GM18861 (cell line): ENCODE data around the gene AP1G1.
A peak's percentile ranks its signal among the peaks of the same experiment; 100 is the strongest.

Source experiments
- ATAC-seq: cut with Tn5 transposase; IDR thresholded peaks from one replicate; pipeline ENCODE4 v1.9.1; 2021; ENCODE audit not compliant: unreplicated experiment

AP1G1 gene

GRCh38 chr16:71761097-71761496 is 47.5 kb downstream of the AP1G1 start:
- no peak for ATAC-seq

DNA sequence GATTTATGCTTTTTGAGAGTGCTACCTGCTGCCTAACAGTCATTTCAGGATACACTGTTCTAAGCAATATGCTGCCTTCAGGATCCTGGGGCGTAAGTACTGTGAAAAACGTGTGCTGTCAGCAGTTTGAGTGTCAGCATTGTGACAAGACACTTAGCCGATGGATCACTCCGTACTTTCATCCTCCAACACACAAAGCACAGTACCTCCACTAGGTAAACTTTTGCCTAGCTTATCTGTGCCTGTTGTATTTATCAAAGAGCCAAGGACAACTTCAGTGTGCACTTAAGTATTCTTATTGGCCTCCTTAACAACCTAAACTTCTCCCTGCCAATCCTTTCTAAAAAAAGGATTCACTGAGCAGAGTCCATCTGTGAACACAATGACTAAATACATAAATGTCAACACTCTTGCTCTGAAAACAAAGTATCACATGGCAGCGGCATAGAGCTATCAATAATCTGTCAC is 50.3 kb downstream of the AP1G1 start:
- ATAC-seq = no peak

- ATAC-seq = no peak
Measured at GRCh38 chr16:71754652-71755051, 54.0 kb downstream of the AP1G1 start.

DNA sequence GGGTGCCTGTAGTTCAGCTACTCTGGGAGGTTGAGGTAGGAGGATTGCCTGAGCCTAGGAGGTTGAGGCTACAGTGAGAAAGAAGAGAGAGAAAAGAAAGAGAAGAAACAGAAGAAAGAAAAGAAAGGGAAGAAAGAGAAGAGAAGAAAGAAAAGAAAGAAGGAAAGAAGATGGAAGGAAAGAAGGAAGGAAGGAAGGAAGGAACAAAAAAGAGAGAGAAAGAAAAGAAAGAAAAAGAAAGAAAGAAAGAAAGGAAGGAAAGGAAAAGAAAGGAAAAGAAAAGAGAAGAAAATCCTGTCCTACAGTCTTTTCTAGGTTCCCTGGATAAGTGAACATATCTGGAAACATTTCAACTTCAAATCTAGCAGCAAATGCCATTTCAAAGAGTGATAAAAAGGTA is 54.5 kb downstream of the AP1G1 start:
- no peak for ATAC-seq

DNA sequence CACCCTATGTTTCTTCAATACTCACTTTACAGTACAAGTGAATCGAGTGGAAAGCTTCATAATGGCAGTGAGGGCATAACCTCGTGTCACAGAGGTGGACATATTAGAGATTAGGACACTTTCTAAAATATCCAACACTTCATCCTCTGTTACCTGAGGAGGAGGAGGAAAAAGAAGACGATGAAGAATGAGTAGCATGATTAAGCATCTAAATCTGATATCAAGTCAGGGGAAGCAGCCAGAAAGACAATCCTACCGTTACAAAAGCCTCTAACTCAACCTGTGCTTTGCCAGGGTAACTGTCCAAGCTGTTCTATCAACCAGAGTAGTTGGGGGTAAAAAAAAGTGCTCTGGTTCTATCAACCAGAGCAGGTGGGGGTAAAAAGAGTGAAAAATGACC is 60.4 kb downstream of the AP1G1 start:
- ATAC-seq = no peak

- ATAC-seq = no peak
Measured at GRCh38 chr16:71746442-71747046, 62.1 kb downstream of the AP1G1 start.

DNA sequence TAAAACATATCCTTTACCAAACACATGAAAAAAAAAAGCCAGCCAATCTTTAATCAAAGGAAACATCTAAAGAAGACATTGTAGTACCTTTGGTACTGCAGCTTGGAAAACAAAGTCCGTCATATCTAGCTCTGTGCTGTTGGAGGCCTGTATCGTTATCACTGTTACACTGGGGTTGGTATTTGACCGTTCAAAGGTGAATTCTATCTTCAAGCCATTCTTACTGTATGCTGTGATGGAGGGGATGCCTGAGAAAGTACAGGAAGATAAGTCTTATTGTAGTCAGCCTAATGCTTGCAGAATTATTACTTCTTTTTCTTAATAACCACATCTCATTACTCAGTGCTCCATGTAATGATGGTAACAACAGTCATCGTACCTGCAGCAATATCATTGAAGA is 69.8 kb downstream of the AP1G1 start:
- no peak for ATAC-seq

DNA sequence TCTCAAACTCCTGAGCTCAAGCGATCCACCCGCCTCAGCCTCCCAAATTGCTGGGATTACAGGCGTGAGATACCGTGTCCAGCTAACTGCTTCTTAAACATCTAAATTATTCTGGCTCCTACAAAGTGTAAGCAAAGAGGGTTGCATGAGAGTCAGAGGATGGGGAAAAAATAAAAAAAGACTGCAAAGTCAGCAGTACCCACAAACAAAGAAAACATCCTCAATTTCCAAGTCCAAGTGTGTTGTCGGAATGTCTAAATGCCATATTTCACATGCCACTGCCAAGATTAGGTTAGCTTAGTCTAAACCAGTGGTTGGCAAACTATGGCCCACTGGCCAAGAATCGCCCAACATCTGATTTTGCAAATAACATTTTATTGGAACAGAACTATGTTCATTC is 71.1 kb downstream of the AP1G1 start:
- no peak for ATAC-seq

GRCh38 chr16:71734511-71734910 is 74.1 kb downstream of the AP1G1 start:
- no peak for ATAC-seq

GRCh38 chr16:71732587-71732986 is 76.0 kb downstream of the AP1G1 start:
- ATAC-seq = no peak

DNA sequence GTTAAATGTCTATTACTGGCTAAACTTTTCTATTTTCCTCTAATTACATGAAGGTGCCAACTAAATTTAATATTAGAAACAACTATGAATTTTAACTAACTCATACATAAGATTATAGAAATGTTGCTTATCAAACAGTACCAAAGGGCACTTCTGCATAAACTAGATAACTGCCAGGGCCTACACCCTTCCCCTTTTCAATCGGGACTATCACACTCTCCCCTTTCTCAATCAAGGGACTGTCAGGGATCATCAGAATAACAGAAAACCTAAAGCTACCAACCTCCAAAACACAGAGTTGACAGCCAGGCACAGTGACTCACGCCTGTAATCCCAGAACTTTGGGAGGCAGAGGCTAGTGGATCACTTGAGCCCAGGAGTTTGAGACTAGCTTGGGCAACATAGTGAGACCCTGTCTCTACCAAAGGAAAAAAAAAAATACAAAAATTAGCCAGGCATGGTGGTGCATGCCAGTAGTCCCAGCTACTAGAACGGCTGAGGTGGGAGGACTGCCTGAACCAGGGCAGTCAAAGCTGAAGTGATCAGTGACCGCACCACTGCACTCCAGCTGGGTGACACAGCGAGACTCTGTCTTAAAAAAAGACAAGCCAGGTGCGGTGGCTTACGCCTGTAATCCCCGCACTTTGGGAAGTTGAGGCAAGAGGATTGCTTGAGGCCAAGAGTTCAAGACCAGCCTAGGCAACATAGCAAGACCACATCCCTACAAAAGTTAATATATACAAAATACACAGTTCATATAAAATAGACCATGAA is 80.9 kb downstream of the AP1G1 start:
- no peak for ATAC-seq

GRCh38 chr16:71726476-71727315 is 81.9 kb downstream of the AP1G1 start:
- ATAC-seq = no peak

GRCh38 chr16:71724320-71724751 is 84.3 kb downstream of the AP1G1 start, which contains the start of gene PHLPP2:
Gene PHLPP2, minus strand, starts transcription at chr16:71724701. Its CDS starts 9,906 bp downstream, at chr16:71714795.
- no peak for ATAC-seq

GRCh38 chr16:71723537-71724319 is 84.9 kb downstream of the AP1G1 start:
- peak; percentile 59 for ATAC-seq

DNA sequence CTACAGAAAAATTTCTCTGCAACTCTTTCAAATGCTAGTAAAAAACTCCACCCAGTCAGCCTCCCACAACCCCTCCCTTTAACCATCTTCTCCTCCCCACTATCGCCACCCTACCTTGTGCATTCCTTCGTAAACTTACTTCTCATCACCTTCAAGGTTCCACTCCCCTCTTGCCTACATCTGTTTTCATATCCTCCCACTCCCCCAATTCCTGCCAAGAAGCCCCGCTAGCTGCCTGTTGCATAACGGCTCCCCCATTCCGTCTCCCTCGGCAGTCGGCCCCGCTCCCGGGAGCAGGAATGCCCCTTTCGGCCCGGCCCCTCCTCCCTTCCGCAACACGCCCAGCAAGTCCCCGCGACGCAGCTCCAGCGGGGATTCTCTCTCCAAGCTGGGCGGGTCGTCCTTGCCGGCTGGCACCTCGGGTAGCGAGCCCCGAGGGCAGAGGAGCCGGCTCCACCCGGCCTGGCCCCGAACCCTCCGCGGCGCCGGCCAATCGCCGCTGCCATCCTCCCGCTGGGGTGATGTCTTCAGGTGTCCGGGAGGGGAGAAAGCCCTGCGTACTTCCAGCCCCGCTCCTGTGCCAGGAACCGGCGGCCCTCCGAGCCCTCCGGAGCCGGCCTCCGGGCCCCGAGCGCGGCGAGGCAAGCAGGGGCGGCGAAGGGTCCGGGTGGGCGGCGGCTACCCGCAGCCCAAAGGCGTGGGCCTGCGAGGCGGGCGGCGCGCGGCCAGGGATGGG is 85.7 kb downstream of the AP1G1 start:
- ATAC-seq = peak; percentile 23

DNA sequence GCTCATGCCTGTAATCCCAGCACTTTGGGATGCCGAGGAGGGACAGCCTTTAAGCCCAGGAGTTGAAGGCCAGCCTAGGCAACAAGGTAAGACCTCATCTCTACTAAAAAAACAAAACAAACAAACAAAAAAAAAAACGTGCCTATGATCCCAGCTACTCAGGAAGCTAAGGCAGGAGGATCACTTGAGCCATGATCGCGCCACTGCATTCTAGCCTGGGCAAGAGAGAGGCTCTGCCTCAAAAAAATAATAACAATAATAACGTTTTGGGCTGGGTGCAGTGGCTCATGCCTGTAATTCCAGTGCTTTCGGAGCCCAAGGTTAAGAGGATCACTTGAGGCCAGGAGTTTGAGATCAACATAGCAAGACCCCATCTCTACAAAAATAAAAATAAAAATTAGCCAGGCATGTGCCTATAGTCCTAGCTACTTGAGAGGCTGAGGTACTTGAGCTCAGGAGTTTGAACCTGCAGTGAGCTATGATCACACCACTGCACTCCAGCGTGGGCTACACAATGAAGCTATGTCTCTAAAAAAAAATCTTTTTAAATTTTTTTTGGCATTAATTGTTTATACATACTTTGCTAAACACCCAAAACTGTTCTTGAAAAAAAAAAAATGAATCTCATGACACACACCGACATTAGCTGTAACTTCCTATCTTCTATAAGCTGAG is 87.4 kb downstream of the AP1G1 start:
- ATAC-seq = no peak

DNA sequence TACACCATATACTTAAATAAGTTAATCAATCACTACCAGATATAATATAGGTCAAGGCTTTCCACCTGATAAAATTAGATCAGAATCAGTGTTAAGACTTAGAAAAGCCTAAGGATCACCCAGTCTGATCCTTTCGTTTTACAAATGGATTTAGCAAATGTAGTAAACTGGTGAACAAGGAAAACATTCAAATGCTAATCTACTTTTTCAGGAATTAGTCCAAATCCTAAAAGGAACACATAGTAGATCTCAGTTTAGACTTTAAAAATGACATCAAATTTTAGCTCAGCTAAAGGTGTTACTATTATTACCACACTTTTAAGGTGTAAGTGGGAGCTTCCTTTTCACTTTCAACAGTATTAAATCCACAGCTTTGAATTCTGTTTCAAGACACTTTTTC is 96.1 kb downstream of the AP1G1 start:
- no peak for ATAC-seq

GRCh38 chr16:71711789-71712188 is 96.8 kb downstream of the AP1G1 start:
- no peak for ATAC-seq

- no peak for ATAC-seq
Measured at GRCh38 chr16:71709229-71709781, 99.3 kb downstream of the AP1G1 start.
